GM10847 (cell line): ENCODE measurements around the gene CPA5.

Experiments used
- POLR2A ChIP-seq: IDR thresholded peaks from 2 replicates; pipeline ENCODE4 v1.6.1; 2011; ENCODE audit not compliant: insufficient read length; ENCODE audit errors: extremely low read depth

Gene CPA5

DNA sequence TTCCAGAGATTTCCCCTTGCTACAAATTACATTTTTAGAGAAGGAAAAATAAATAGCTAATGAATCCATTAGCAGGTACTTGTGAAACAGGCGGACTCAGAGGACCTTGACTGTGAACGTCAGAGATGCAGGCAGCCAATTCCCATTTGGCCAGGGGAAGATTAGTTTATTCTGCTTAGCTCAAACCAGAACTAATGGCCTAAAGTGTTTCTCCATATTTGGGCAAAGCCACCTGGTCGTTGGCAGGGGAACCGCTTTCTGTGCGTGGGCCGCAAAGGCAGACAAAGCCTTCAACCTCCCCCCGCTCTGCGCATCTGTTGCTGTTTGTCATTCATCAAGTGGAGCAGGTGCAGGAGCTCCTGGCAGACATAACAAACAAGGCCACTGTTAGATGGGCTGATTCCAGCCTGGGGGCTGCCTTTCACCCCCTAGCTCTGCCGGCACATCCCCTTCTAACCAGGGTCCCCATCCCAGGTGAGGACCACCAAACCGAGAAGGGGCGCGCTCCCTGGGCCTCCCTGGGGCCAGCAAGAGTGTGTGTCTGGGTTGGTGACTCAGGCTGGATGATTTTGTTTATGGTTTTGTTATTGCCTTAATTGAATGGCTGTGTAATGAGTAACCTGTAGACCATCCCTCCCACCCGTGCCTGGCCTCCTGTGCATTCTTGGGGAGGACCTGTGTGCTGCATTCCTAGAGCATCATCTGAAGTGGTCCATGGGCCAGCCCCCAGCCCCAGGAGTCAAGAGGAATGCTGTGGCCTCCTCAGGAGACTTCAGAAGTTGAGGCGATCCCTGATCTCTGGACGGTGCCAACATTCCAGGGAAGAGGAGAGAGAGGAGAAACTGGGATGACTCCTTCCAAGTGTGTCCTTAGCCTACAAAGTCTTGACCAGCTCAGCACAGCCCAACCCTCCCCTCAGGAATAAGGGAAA is 21.2 kb downstream of the CPA5 start:
- TF ChIP-seq POLR2A, result no peak

DNA sequence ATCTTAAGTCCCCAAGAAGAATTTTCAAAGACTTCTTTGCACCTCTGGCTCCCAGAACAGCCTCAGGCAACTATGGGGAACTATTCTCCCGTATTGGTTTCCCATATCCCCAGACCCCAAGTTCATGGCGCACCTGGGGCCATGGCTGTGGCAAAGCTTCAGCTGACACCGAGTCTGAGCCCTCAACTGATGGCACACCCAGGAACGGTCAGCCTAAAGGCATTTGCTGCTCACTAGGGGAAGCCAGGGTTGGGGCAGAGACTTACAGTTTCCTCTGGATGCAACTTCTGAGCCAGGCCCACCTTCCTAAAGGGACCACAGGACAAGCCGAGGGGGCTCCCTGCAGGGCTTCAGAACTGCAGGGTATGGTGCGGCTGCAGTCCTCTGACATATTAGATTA is 21.9 kb downstream of the CPA5 start:
- TF ChIP-seq POLR2A, result no peak

DNA sequence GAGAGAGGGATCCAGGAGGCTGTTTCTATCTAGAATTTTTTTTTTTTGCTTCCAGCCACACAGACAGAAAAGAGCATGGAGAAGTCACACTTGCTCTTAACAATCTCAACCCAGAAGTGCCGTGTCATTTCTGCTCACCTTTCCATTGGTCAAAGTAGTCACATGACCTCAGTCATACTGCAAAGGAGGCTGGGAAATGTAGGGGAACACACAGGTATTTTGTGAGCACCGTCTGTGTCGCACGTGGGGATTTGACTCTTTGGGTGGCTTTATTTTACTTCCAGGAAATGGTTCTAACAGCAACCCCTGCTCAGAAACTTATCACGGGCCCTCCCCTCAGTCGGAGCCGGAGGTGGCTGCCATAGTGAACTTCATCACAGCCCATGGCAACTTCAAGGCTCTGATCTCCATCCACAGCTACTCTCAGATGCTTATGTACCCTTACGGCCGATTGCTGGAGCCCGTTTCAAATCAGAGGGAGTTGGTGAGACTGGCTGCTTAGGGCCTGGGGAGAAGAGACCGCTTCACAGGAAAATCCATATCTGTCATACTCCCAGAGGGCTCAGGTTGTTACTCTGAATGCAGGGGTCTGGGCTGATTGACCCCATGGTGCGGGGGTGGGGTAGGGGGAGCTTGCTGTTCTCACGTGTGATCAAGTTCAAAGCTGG is 22.6 kb downstream of the CPA5 start:
- TF ChIP-seq POLR2A, result no peak

DNA sequence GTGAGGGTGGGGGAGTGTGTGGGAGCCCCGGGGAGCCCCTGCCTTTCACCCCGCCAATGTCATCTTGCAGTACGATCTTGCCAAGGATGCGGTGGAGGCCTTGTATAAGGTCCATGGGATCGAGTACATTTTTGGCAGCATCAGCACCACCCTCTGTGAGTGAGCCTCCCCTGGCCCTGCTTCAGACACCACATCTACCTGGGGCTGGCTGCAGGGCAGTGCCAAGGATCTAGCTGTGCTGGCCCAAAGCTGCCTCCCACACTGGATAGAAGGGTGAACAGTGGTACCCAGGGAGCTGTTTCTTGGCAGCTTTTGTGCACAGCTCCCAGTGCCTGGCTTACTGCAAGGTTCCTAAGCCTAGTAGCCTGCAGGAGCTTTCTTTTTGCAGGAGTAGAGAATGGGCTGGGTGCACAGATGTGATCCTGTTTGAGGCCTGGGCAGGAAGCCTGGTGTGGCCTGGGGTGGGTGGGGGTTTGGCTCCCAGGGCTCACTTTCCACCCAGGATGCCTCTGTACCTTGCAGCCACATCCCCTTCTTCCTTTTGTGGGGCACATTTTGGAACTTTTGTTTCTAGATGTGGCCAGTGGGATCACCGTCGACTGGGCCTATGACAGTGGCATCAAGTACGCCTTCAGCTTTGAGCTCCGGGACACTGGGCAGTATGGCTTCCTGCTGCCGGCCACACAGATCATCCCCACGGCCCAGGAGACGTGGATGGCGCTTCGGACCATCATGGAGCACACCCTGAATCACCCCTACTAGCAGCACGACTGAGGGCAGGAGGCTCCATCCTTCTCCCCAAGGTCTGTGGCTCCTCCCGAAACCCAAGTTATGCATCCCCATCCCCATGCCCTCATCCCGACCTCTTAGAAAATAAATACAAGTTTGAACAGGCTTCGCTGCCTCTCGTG is 23.5 kb downstream of the CPA5 start:
- no peak for TF ChIP-seq POLR2A

DNA sequence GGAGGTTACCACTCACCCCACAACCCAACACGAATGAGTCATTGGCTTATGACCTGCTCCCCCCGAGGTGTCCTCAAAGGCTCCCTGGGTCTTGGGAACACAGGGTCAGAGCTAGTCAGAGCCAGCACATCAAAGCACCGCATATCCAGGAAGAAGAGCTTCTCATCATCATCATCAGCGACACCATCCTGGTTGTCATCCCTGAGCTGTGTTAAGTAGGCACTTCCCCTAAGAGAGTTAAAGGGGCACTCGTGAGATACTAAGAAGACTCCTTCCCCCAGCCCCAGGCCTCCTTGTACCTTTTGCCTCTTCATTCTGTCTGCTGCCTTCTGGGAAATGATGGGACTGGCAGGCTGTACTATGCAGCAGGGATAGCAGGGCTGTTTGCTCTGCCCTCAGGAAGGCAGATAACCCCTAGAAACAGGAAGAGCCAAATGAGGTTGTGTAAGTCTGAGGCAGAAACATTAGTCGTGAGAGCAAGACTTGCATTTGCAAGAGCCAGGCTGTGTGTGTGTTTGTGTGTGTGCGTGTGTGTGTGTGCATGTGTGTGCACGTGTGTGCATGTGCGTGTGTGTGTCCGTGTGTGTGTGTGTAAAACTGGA is 24.6 kb downstream of the CPA5 start:
- TF ChIP-seq POLR2A, result no peak

DNA sequence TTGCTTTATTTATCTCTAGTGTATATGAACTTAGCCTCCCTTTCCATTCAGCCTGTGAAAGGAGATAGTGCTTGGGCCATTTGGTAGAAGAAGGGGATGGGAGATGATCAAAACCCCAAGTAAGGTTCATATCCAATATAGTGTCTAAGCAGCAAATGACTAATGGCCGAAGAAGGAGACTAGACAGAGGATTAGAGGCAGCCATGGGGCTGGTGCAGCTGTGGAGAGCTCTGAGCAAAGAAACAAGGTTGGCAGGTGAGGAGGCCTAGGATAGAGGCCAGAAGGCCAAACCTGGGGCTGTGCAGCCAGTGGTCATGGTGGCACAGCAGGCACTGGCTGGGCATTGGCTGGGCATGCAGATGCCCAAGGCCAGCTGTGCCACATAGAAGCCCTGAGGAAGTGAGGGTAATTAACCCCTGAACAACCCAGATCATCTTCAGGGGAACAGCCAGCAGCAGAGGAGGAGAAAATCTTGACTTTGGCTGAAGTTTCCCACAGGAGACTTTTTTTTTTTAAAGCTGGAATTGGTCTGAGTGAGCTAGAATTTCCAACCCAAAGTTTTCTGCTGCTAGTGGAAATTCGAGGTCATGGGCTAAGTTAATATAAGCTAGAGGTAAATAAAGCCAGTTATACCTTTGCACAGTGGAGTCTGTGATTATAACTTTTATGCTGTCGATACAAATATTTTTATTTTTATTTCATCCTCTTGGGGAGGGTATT is 25.4 kb downstream of the CPA5 start:
- TF ChIP-seq POLR2A, result no peak

DNA sequence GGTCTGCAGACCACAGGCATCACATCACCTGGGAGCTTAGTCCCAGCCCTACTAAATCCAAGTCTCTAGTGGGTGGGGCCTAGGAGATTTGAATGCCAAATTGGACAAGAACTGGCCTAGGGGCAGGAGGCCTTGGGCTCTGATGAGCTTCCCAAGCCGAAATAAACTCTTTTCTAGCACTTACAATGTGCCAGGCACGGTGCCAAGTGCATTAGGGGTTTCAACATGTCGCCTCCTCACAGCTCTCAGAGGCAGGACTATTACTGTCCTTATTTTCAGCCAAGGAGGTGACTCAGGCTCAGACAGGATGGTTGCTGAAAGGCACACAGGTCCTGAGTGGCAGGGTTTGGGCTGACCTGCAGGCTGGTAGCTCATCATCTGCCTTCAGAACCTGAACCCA is 26.4 kb downstream of the CPA5 start:
- TF ChIP-seq POLR2A, result no peak

DNA sequence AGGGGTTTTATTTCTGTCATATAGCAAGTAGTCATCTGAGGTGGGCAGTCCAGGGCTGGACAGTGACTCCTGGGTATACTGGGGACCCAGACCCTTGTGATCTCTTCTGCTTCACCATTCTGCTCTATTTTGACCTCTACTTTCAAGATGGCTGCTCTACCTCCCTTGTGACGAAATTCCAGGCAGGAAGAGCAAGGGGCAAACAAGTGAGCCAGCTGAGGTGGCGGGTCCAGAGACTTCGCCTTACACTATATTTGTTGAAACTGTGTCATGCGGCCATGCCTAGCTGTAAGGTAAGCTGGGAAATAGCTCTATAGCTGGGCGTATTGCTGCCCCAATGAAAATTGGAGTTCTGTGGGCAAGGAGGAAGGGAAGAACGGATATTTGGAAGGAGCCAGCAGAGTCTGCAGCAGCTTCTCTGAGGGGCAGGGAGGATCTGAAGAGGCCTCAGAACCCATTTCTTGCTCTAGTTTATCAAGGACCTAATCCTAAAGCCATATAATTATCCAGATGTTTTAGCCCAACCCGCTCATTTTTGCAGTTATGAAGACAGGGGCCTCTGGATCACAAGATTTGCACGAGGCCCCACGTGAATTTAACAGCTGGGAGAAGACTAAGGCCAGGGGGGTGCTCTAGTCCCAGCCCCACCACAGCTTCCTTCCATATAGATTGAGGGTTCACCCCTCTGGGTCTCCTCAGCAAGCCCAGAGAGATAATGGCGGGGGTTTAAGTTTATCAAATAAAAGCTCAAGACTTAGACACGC is 28.0 kb downstream of the CPA5 start:
- TF ChIP-seq POLR2A, result no peak

DNA sequence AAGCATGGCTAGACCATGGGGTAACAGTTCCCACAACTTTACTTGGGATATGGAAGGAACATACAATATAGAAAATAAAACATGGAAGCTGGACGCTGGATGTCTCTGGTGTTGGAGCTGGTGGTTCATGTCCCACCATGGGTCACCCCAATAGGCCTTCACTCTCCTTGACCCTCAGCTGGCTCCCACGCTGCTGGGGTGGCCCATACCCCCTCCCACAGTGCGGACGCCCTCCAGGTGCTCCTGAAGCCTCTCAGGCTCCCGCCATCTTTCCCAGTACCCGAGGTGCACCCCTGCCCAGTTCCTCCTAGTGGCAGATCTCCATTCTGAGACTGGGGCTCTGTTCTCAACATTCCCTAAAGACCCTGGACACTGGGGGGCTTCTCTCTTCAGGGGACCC is 29.9 kb downstream of the CPA5 start:
- TF ChIP-seq POLR2A, result no peak

DNA sequence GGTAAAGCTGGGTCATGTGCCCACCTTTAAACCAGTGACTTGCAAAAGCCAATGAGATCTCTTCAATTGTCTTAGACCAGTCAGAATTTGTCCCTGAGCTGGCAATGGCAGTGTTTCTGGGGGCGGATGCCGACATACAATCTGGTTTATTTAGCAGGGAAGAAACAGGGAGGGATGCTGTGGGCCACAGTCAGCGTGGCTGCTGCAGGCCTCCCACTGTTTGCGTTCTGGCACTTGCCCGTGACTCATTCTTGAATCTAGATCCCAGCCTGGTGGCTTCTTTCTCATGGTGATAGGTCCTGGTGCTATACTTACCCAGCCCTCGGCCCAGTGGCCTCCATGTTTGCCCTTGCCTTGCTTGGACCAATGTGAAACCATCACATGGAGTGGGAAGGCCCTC is 32.6 kb downstream of the CPA5 start:
- no peak for TF ChIP-seq POLR2A

DNA sequence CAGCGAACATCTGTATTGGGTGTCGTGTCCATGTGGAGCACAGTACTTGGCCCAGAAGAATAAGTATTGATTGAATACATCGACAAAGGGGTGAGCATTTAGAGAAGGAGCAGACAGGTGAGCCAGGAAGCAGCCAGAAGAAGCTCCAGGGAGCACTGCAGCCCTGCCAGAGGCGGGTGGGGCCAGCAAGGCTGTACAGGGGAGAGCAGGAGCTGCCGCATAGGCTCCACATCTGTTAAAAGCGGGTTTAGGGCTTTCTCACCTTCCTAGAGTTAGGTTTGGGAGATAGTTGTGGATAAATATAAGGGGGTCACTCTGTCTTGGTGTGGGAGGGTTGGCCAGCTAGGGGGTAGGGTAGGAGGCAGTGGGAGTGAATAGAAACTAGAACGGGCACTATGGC is 34.4 kb downstream of the CPA5 start:
- no peak for TF ChIP-seq POLR2A

DNA sequence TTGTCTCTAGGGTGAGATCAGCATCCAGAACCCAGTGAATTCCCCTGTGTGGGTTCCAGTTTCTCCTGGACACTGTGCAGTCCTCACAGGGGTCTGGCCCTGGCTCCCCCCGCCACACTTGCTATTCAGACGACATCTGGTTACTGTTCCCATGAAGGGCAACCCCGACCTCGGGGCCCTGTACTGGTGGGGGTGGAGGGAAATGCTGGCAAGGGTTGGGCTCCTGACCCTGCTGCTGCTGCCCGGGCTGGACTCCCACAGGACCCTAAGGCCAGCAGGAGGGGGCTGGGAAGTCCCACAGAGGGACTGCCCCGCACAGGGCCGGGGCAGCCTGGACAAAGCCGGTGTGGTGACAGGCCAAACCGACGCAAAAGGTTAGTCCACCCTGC is 34.9 kb downstream of the CPA5 start:
- no peak for TF ChIP-seq POLR2A

DNA sequence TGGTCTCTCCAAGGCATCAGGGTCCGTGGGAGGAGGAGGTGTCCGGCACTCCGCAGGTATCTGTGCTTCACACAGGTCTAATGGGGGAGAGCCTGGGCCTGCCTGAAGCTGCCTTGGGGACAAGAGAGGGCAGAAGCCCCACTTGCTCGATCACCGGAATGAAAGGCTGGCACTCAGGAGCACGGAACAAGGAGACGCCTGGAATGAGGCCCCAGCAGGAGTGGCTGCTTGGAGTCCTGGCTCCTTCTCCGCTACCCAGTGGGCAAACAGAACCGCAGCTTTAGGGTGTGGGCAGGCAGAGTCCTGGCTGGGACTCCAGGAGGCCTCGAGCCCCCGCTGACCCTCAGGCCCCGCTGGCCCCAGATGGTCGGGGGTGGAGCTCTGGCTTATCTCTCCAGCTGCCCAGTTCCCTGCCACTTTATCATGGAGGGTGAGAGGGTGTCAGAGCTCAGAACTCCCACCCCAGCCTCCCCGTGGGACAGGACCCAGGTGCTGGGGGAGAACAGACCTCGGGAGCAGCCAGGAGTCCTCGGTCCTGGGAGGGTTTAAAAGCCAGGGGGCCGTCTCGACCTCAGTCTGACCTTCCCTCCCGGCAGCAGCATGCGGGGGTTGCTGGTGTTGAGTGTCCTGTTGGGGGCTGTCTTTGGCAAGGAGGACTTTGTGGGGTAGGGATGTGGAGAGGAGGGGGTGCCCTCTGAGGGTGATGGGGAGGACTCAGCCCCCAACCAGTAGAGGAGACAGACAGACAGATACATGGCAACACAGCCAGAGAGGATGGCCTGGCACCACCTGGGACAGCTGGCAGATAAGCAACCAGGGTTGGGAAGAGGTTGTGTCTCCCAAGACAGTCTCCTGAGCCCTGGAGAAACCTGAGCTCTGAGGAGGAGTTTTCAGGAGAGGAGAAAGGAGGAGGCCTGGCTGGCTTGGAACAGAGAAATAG is 35.6 kb downstream of the CPA5 start, which contains the start of gene CPA1:
TSS of gene CPA1 (plus strand) at position 574 of the 940 bp plus-strand sequence. CDS start at position 601, 27 bp downstream.
- TF ChIP-seq POLR2A, result no peak
